GM18526 (cell line): ENCODE results near the gene CARD19.

Experiments used
- POLR2A ChIP-seq: IDR thresholded peaks from 3 replicates; pipeline ENCODE4 v1.6.1; 2011; ENCODE audit not compliant: insufficient read length; ENCODE audit errors: extremely low read depth

CARD19 gene

GRCh38 chr9:93096131-93096802, at the start of gene CARD19:
Gene CARD19, plus strand, starts transcription at chr9:93096217. Its CDS starts 129 bp downstream, at chr9:93096346.
- TF ChIP-seq POLR2A = peak; percentile 76

DNA sequence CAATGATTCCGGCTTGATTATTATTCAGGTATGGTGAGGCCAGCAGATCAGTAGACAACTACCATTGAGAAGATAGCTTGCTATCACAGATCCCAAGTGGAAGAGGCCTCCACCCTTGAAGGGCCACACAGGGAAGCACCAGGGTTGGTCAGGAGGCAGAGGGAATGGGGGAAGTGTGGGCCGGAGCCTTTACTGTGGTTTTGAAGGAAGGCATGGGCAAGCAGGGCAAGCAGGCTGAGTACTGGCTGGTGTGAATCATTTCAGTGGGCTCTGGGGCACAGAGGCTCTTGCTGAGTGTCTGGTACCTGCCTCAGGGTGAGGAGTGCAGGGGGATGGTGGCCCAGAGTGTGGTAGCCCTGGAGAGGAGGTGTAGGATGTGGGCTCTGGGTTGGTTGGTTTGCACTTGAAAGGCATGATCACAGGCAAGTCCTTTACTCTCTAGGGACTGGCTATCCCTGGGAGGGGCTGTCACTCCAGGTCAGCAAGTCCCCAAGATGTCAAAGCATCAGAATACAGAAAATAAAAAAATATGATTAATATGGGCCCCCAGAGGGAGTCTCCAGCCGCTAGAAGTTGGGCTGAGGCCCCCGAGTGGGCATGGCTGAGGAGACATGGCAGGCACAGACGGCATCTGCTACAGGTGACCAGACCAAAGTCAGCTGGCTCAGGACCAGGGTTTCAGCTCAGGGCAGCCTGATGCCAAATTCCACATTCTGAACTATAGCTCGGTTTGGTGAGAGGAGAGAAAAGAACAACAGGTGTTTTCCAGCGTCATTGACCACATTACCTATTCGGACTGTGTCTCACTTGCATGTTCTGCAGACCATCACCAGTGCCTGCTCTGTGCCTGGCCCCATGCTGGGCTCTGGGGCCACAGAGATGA, 47.2 kb upstream of the CARD19 start:
- TF ChIP-seq POLR2A = no peak

- TF ChIP-seq POLR2A = no peak
Measured at GRCh38 chr9:93049491-93049890, 46.5 kb upstream of the CARD19 start.

GRCh38 chr9:93050231-93050630, 45.8 kb upstream of the CARD19 start:
- no peak for TF ChIP-seq POLR2A

DNA sequence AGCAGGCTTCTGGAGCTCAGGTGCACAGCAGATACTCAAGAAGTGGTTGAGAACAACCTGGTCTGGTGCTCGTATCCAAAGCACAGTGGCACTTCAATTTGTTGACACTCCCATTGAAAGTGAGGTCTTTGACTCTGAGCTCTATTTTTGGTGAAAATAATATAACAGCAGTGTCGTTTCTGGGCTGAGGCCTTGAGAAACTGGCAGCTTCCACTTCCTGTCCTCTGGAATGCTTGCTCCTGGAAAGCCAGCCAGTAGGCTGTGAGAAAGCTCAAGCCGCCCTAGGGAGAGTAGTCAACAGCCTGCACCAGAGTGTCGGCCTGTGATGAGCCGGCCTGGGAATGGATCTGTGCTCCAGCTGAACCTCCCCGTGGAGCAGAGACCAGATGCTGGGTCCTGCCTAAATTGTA, 44.3 kb upstream of the CARD19 start:
- TF ChIP-seq POLR2A = no peak

- TF ChIP-seq POLR2A = no peak
Measured at GRCh38 chr9:93052791-93053540, 43.1 kb upstream of the CARD19 start.

GRCh38 chr9:93053781-93054331, 42.2 kb upstream of the CARD19 start:
- TF ChIP-seq POLR2A = no peak

DNA sequence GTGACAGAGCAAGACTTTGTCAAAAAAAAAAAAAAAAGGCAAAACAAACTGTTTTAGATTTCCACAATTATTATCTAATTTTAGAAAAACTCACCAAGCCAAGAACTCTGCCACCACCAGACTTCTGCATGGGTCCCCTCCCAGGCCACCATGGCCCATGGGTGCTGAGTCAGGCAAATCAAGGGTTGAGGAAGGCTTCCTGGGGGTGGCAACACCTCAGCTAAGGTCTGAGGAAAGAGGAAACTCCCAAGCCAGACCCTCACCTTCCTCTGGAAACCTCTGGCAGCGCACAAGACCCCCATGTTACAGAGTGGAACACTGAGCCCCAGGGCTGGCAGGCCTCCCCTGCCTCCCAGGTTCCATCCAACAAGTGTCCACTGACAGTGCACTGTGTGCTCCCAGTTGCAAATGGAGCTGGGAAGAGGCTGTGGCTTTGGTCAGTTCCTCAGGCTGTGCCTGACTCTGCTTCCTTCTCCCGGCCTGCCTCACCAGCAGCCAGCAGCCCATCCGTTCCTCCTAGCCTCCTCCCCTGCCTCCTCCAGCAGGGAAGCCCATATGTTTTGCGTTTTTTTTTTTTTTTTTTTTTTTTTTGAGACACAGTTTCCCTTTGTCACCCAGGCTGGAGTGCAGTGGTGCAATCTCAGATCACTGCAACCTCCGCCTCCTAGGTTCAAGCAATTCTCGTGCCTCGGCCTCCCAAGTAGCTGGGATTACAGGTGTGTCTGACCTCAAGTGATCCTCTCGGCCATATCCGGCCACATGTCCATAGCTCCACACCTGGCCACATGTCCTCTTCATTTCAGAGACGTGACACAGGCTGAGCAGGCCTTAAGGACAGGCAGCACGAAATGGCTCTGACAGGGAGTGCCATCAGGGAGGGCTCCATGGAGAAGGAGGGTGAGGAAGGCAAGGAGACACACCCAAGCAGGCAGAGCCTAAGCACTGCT, 41.0 kb upstream of the CARD19 start:
- no peak for TF ChIP-seq POLR2A

GRCh38 chr9:93057042-93057702, 38.8 kb upstream of the CARD19 start:
- no peak for TF ChIP-seq POLR2A

GRCh38 chr9:93057703-93058354, 38.2 kb upstream of the CARD19 start:
- no peak for TF ChIP-seq POLR2A

GRCh38 chr9:93058355-93059010, 37.5 kb upstream of the CARD19 start, which contains the start of gene SUSD3:
Gene SUSD3, plus strand, starts transcription at chr9:93058701. Its CDS starts 42 bp downstream, at chr9:93058743.
- TF ChIP-seq POLR2A = peak; percentile 78

- no peak for TF ChIP-seq POLR2A
Measured at GRCh38 chr9:93059011-93059714, 36.9 kb upstream of the CARD19 start.
